Tibial artery (tissue), 4 donors: ENCODE data around the gene SYT4.
A peak's percentile ranks its signal among the peaks of the same experiment; 100 is the strongest.

Experiments
- DNase-seq, 2 donors: peaks; one replicate each; pipeline ENCODE4 v3.0.0-alpha.2; 2019
- H3K27ac ChIP-seq, 2 donors: fragments of 200-600 bp; sonication (generic) in 1 of 2; 1 replicate in 1 of 2; 2 replicates in 1 of 2; pipeline ENCODE4 v1.5.1; 2018 to 2019; ENCODE audit warnings: mild to moderate bottlenecking in 1 of 2
- H3K27me3 ChIP-seq, 2 donors: fragments of 200-600 bp; sonication (generic) in 1 of 2; one replicate each; pipeline versions ENCODE4 v1.5.1 to v1.6.0; 2016 to 2019
- H3K36me3 ChIP-seq, 3 donors: fragments of 200-600 bp; sonication (generic) in 2 of 3; one replicate each; pipeline ENCODE4 v1.5.1; 2016 to 2019; ENCODE audit warnings: mild to moderate bottlenecking in 2 of 3
- H3K4me1 ChIP-seq, 4 donors: fragments of 200-600 bp; sonication (generic) in 2 of 4; 1 replicate in 3 of 4; 2 replicates in 1 of 4; pipeline ENCODE4 v1.5.1; 2016 to 2019
- H3K4me3 ChIP-seq, 2 donors: fragments of 200-600 bp; sonication (generic) in 1 of 2; 1 replicate in 1 of 2; 2 replicates in 1 of 2; pipeline ENCODE4 v1.5.1; 2018 to 2019; ENCODE audit warnings: mild to moderate bottlenecking in 2 of 2
- H3K9me3 ChIP-seq, 3 donors: fragments of 200-600 bp; sonication (generic) in 1 of 3; one replicate each; pipeline ENCODE4 v1.5.1; 2016 to 2019
- intact Hi-C: fragments of 100-400 bp; cut with DNase I; formaldehyde crosslinking; loops from one replicate; pipeline ENCODE4 v1.15.0; 2023; ENCODE audit warnings: low total_unique reads
- TF ChIP-seq, protein P1 (sequence below), 2 experiments: fragments of 200-600 bp in 1 of 2; fragments of 450-650 bp in 1 of 2; IDR thresholded peaks; one replicate each; pipeline ENCODE4 v1.5.1; 2017 to 2019; ENCODE audit warnings: antibody characterized with exemption in 2 of 2, mild to moderate bottlenecking in 1 of 2, moderate library complexity in 1 of 2

SYT4 gene

GRCh38 chr18:43275546-43275945 lies 1.7 kb downstream of the SYT4 start:
- DNase-seq = no peak
- TF ChIP-seq, protein P1, sequence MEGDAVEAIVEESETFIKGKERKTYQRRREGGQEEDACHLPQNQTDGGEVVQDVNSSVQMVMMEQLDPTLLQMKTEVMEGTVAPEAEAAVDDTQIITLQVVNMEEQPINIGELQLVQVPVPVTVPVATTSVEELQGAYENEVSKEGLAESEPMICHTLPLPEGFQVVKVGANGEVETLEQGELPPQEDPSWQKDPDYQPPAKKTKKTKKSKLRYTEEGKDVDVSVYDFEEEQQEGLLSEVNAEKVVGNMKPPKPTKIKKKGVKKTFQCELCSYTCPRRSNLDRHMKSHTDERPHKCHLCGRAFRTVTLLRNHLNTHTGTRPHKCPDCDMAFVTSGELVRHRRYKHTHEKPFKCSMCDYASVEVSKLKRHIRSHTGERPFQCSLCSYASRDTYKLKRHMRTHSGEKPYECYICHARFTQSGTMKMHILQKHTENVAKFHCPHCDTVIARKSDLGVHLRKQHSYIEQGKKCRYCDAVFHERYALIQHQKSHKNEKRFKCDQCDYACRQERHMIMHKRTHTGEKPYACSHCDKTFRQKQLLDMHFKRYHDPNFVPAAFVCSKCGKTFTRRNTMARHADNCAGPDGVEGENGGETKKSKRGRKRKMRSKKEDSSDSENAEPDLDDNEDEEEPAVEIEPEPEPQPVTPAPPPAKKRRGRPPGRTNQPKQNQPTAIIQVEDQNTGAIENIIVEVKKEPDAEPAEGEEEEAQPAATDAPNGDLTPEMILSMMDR (IDR thresholded peaks at IDR 0.05) = no peak
- Histone ChIP-seq H3K4me3 (no peak overlapping the region), H3K4me1 (no peaks in the 10 kb centered on the region), H3K9me3 (no peaks in the 10 kb centered on the region), H3K27me3 (no peaks in the 10 kb centered on the region), H3K36me3 (no peaks in the 10 kb centered on the region), H3K27ac (no peak overlapping the region)
- intact Hi-C loops = no loop called here

- H3K4me3 ChIP-seq = no peak overlapping the region
- no peak overlapping the region for H3K27ac ChIP-seq
- no peaks in the 10 kb centered on the region for H3K27me3 ChIP-seq
- H3K4me1 ChIP-seq = no peaks in the 10 kb centered on the region
- DNase-seq = no peak
- intact Hi-C loops = no loop called here
- TF ChIP-seq, protein P1 (IDR thresholded peaks at IDR 0.05) = no peak
- no peaks in the 10 kb centered on the region for H3K36me3 ChIP-seq
- H3K9me3 ChIP-seq = no peaks in the 10 kb centered on the region
These were observed 2.8 kb downstream of the SYT4 start for GRCh38 chr18:43274526-43274925.

DNA sequence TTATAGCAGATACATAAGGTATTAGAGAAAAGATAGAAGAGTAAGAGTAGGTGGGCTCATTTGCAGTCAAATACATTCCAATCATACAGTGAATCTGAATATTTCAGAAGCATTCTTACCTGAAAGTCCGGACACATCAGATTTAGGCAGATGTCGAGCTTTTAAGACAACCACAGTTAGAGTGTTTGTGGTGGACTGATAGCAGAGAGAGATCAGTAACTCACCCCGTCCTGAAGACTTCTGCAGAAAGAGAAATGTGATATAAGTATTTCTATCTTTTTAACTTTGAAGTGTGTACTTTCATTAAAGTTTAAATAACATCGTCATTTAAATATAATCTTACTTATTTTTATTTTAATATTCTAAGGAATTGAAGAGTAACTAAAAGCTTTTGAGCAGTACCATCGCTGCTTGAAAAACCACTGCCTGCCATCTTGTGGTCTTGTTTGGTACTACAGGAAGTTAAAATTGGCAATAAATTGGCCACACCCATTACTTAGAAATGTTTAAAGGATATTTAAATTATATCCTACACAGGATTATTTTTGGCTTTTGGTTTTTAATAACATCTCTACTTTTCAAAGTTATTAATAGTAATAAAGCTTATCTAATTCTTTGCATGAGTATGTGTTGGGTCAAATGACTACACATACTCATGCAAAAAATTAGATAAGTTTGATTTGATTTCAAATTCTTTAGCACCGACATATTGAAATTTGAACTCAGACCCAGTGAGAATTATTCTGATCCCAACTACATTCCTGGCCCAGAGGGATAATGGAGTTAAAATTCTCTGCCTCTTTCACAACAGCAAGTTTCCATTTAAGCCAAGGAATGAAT lies 5.5 kb downstream of the SYT4 start:
- intact Hi-C loops = no loop called here
- no peaks in the 10 kb centered on the region for H3K36me3 ChIP-seq
- no peak for DNase-seq
- H3K27ac ChIP-seq = no peak overlapping the region
- H3K4me1 ChIP-seq = no peaks in the 10 kb centered on the region
- H3K4me3 ChIP-seq = no peak overlapping the region
- no peaks in the 10 kb centered on the region for H3K9me3 ChIP-seq
- TF ChIP-seq, protein P1 (IDR thresholded peaks at IDR 0.05) = peak; percentile 46 to 61
- H3K27me3 ChIP-seq = no peaks in the 10 kb centered on the region

DNA sequence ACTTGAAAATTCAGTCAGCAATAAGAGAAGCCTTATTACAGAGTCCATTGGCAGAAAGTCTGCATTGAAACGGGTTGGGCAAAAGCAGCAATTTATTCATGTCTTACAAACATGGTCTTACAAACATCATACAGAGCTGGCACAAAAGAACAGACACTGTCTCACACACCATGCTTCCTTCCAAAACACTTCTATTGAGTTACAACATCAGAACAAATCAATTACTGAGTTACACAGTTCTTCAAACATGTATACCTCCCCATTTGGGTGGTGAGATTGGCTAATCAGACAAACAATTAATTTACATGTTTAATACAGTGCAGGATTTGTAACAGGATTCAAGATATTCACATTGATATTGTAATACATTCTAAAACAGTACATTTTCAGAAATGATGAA lies 9.5 kb downstream of the SYT4 start:
- H3K9me3 ChIP-seq = no peaks in the 10 kb centered on the region
- no peaks in the 10 kb centered on the region for H3K27me3 ChIP-seq
- DNase-seq = no peak
- TF ChIP-seq, protein P1 (IDR thresholded peaks at IDR 0.05) = no peak
- H3K4me3 ChIP-seq = no peak overlapping the region
- intact Hi-C loops = no loop called here
- no peaks in the 10 kb centered on the region for H3K4me1 ChIP-seq
- no peaks in the 10 kb centered on the region for H3K36me3 ChIP-seq
- no peak overlapping the region for H3K27ac ChIP-seq

DNA sequence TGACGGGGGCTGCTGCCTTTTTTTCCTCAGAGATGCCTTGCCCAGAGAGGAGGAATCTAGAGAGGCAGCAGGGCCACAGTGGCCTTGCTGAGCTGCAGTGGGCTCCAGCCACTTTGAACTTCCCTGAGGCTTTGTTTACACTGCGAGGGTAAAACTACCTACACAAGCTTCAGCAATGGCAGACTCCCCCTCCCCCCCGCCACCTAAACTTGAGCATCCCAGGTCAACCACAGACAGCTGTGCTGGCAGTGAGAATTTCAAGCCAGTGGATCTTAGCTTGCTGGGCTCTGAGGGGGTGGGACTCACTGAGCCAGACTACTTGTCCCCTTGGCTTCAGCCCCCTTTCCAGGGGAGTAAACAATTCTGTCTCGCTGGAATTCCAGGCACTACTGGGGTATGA lies 11.8 kb downstream of the SYT4 start:
- no peak overlapping the region for H3K27ac ChIP-seq
- DNase-seq = no peak
- H3K36me3 ChIP-seq = no peaks in the 10 kb centered on the region
- no peaks in the 10 kb centered on the region for H3K27me3 ChIP-seq
- TF ChIP-seq, protein P1 (IDR thresholded peaks at IDR 0.05) = no peak
- H3K9me3 ChIP-seq = no peaks in the 10 kb centered on the region
- no peaks in the 10 kb centered on the region for H3K4me1 ChIP-seq
- intact Hi-C loops = no loop called here
- H3K4me3 ChIP-seq = no peak overlapping the region
